Upper lobe of left lung (tissue), 4 donors: ENCODE measurements around the gene MNX1.

Source experiments
- POLR2A ChIP-seq, 4 donors: fragments of 450-650 bp; IDR thresholded peaks; one replicate each; pipeline ENCODE4 v1.5.1; 2016 to 2017; ENCODE audit warnings: antibody characterized with exemption in 4 of 4, mild to moderate bottlenecking in 2 of 4
- TF ChIP-seq, protein P1 (sequence below), 6 experiments: fragments of 450-650 bp in 4 of 6; fragments of 200-600 bp in 2 of 6; sonication (generic) in 2 of 6; IDR thresholded peaks; one replicate each; pipeline ENCODE4 v1.5.1; 2016 to 2019; ENCODE audit warnings: antibody characterized with exemption in 6 of 6

DNA sequence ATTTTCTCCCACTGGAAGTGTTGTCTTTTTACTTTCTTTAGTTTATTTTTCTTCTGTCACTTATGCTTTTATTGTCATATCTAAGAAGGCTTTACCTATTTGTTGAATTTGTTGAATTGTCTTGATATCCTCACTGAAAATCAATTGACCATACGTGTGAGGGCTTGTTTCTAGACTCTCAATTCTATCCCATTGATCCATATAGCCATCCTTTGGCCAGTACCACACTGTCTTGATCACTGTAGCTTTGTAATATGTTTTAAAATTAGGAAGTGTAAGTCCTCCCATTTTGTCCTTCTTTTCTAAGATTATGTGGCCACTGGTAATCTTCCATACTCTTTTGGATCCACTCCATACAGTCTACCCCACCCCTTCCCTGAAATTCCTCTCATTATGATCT lies 25.5 kb upstream of the MNX1 start:
- no peak for TF ChIP-seq POLR2A (IDR thresholded peaks at IDR 0.05)
- TF ChIP-seq, protein P1, sequence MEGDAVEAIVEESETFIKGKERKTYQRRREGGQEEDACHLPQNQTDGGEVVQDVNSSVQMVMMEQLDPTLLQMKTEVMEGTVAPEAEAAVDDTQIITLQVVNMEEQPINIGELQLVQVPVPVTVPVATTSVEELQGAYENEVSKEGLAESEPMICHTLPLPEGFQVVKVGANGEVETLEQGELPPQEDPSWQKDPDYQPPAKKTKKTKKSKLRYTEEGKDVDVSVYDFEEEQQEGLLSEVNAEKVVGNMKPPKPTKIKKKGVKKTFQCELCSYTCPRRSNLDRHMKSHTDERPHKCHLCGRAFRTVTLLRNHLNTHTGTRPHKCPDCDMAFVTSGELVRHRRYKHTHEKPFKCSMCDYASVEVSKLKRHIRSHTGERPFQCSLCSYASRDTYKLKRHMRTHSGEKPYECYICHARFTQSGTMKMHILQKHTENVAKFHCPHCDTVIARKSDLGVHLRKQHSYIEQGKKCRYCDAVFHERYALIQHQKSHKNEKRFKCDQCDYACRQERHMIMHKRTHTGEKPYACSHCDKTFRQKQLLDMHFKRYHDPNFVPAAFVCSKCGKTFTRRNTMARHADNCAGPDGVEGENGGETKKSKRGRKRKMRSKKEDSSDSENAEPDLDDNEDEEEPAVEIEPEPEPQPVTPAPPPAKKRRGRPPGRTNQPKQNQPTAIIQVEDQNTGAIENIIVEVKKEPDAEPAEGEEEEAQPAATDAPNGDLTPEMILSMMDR (IDR thresholded peaks at IDR 0.05) = no peak
